Immature natural killer cell (primary cell): ENCODE data around the gene PTPN1. TPM values are rescaled to one million over a fixed set of nuclear protein-coding genes. Genes with fewer than 3 reads are reported as not detected.

ENCODE experiments used
- DNase-seq, 3 donors: peaks; one replicate each; pipeline ENCODE4 v3.0.0; 2022; ENCODE audit warnings: mixed read lengths in 1 of 3
- H3K27ac Mint-ChIP-seq, 6 donors: one replicate each; pipeline ENCODE4 v1.8.0; 2020; ENCODE audit warnings: mixed read lengths in 6 of 6, mild to moderate bottlenecking in 5 of 6, inconsistent platforms in 4 of 6, moderate library complexity in 3 of 6
- H3K27me3 Mint-ChIP-seq, 3 donors: one replicate each; pipeline ENCODE4 v1.8.0; 2020 to 2021; ENCODE audit warnings: low read depth in 3 of 3, mild to moderate bottlenecking in 3 of 3, mixed read lengths in 3 of 3, moderate library complexity in 3 of 3, inconsistent platforms in 1 of 3
- H3K36me3 Mint-ChIP-seq, 3 donors: one replicate each; pipeline ENCODE4 v1.8.0; 2020; ENCODE audit warnings: mixed read lengths in 3 of 3, inconsistent platforms in 2 of 3, mild to moderate bottlenecking in 2 of 3
- H3K4me1 Mint-ChIP-seq, 2 donors: one replicate each; pipeline ENCODE4 v1.8.0; 2020; ENCODE audit warnings: inconsistent platforms in 2 of 2, mild to moderate bottlenecking in 2 of 2, mixed read lengths in 2 of 2, moderate library complexity in 1 of 2
- H3K4me3 Mint-ChIP-seq, 5 donors: one replicate each; pipeline ENCODE4 v1.8.0; 2020; ENCODE audit warnings: mild to moderate bottlenecking in 5 of 5, mixed read lengths in 5 of 5, inconsistent platforms in 3 of 5, moderate library complexity in 3 of 5
- H3K9me3 Mint-ChIP-seq, 6 donors: one replicate each; pipeline ENCODE4 v1.8.0; 2020; ENCODE audit warnings: mild to moderate bottlenecking in 6 of 6, mixed read lengths in 6 of 6, inconsistent platforms in 4 of 6, moderate library complexity in 3 of 6
- polyA plus RNA-seq, 3 donors: library from polyadenylated mRNA; unstranded; fragments of 300-500 nt; fragmentation: Illumina TruSeq; gene quantifications; one replicate each; pipeline ENCODE4 v1.2.3, GENCODE V29; 2021

The PTPN1 gene
- polyA plus RNA-seq, 3 donors from 2014 or later = 18.4 to 38.3 (median 19.4) TPM

GRCh38 chr20:50587291-50587961, 77.2 kb downstream of the PTPN1 start:
- Mint-ChIP-seq H3K27me3 (peaks cover 3 to 6% (median 4%) of the 10 kb centered on the region in 3 donors), H3K36me3 (peaks cover 0 to 18% (median 5%) of the 10 kb centered on the region in 3 donors), H3K4me3 (no peak overlapping the region), H3K27ac (peak overlapping the region in 1 of 6 donors; percentile 39), H3K9me3 (no peaks in the 10 kb centered on the region), H3K4me1 (peaks cover 0 to 4% of the 10 kb centered on the region in 2 donors)
- DNase-seq = no peak

DNA sequence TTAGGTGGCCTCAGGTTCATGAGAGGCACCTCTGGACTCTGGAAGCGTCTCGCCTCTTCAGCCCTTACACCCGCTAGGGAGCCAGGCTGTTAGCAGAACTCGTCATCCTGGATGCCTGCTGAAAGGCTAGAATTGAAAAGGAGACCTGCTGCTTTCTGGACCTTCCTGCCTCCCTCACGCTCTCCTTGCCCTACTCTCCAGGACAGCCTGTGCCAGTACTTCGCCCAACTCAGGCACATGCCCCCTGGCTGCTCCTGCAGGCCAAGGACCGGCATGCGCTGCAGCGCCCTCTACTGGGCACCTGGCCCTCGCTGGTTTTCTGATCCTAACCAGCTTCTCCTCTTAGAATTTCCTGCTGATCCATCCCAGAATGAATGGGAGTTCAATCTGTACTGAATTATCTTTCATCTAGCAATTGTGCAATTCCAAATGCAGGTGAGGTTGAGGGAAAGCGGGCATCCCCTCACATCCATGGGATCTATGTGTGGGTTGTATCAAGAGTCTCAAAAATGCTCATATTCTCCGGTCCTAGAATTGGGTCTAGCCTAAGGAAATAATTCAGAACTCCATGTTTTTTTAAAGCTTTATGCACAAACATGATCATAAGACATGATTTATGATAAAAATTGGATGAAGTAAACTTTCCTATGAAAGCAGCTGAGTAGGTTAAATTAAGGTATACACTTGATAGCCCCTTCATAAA, 78.0 kb downstream of the PTPN1 start:
- Mint-ChIP-seq H3K36me3 (peaks cover 0 to 13% (median 5%) of the 10 kb centered on the region in 3 donors), H3K4me3 (no peak overlapping the region), H3K27me3 (peaks cover 3 to 6% (median 6%) of the 10 kb centered on the region in 3 donors), H3K27ac (peak overlapping the region in 2 of 6 donors; percentile 17 to 42), H3K9me3 (no peaks in the 10 kb centered on the region), H3K4me1 (peaks cover 0 to 4% of the 10 kb centered on the region in 2 donors)
- peak; percentile 51 to 60 (median 55) for DNase-seq

DNA sequence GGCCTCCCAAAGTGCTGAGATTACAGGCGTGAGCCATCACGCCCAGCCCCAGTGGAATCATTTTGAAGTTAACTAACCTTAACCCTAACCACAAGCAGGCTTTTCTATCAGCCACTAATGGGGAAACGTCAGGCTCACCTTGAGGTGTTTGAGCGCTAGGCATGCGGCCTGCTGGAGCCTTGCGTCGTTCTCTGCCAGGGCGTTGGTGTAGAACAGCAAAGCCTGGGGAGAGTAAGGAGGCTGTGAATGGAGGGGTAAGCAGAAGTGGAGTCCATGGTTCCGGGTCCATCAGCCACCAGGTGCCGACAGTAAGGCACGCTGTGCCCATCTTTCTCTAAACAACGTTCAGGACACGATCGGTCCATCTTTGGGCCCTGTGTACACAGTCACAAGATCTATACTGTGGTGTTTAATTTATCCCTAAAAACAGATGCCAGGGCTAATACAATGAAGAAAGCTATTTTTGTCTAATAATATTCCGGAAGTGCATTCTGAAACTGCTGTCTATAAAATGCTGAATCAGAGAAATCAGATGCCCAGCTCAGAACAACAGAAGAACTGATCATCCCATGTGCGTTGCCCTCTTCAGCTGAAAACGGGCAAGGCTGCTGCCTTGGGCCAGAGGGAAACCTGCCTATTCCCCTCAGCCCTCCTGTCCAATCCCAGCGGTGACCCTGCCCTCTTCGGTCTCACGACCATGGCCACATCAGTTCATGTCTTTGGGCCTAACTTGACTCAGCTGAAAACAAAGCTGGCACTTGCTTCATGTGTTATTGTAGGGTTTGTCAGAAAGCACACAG, 79.6 kb downstream of the PTPN1 start:
- H3K4me1 Mint-ChIP-seq = peaks cover 0 to 4% of the 10 kb centered on the region in 2 donors
- no peak overlapping the region for H3K4me3 Mint-ChIP-seq
- no peak for DNase-seq
- H3K9me3 Mint-ChIP-seq = no peaks in the 10 kb centered on the region
- peak overlapping the region in 1 of 6 donors; percentile 11 for H3K27ac Mint-ChIP-seq
- H3K27me3 Mint-ChIP-seq = peaks cover 3 to 6% (median 6%) of the 10 kb centered on the region in 3 donors
- peaks cover 0 to 9% (median 5%) of the 10 kb centered on the region in 3 donors for H3K36me3 Mint-ChIP-seq

- Mint-ChIP-seq H3K4me3 (no peak overlapping the region), H3K9me3 (no peaks in the 10 kb centered on the region)
Observed at GRCh38 chr20:50590348-50590664, 80.1 kb downstream of the PTPN1 start.

GRCh38 chr20:50591233-50591852, 81.2 kb downstream of the PTPN1 start:
- no peaks in the 10 kb centered on the region for H3K9me3 Mint-ChIP-seq
- peaks cover 7 to 15% (median 7%) of the 10 kb centered on the region in 3 donors for H3K27me3 Mint-ChIP-seq
- peaks cover 0 to 4% of the 10 kb centered on the region in 2 donors for H3K4me1 Mint-ChIP-seq
- no peak for DNase-seq
- peak overlapping the region in 2 of 6 donors; percentile 13 to 50 for H3K27ac Mint-ChIP-seq
- peaks cover 0 to 9% (median under 1%) of the 10 kb centered on the region in 3 donors for H3K36me3 Mint-ChIP-seq
- H3K4me3 Mint-ChIP-seq = no peak overlapping the region

More at GRCh38 chr20:50590348-50590664, 80.1 kb downstream of the PTPN1 start:
- peaks cover 0 to 4% of the 10 kb centered on the region in 2 donors for H3K4me1 Mint-ChIP-seq
- no peak overlapping the region for H3K27ac Mint-ChIP-seq
- DNase-seq = no peak
- H3K27me3 Mint-ChIP-seq = peaks cover 3 to 7% (median 6%) of the 10 kb centered on the region in 3 donors
- H3K36me3 Mint-ChIP-seq = peaks cover 0 to 9% (median 5%) of the 10 kb centered on the region in 3 donors

DNA sequence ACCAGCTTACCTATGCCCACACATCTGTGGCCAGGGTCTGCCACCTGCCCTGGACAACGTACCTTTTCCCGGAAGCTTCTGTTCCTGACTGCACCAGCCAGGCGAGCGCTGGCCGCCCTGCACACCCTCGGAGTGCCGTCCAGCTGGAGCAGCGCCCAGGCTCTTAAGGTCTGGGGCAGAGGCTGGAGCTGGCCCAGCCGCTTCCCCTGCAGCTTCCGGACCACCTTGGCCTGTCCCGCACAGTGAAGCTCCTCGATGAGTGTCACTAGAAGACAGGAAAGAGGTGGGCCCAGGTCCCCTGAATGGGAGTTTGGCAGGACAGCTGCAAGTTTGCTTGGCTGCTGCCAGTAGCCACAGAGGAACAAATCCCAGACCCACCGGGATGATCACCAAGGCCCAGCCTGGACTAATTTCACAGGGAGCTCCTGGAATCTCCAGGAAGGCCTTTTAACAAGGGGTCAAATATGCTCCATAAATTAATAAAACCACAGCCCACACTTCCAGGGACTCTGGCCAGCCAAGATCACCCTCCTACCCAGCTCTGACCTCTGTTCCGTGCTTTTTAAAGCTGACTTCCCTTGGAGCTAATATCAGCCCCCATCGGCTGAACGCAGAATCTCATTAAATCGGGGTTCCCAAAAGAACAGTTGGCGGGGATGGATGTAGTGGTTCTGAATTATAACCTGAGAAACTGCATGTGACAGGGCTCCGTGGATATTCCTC, 82.3 kb downstream of the PTPN1 start:
- H3K27me3 Mint-ChIP-seq = peaks cover 5 to 19% (median 7%) of the 10 kb centered on the region in 3 donors
- no peak overlapping the region for H3K27ac Mint-ChIP-seq
- DNase-seq = no peak
- H3K36me3 Mint-ChIP-seq = peaks cover 0 to 9% (median 0%) of the 10 kb centered on the region in 3 donors
- H3K4me3 Mint-ChIP-seq = no peak overlapping the region
- H3K4me1 Mint-ChIP-seq = peaks cover 0 to 4% of the 10 kb centered on the region in 2 donors
- no peaks in the 10 kb centered on the region for H3K9me3 Mint-ChIP-seq

DNA sequence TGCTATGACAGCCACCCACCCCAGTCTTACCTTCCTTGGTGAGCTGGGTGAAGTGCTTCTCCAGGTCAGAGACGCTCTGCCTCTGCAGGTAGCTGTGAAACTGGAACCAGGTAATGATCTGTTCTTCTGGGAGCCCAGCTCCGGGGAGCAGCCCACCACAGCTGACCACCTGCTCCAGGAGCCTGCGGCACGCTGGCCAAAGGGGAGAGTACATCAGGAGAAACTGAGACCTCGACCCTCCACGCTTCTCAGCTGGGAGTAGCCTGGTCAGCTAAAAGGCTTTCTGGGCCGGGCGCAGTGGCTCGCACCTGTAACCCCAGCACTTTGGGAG, 82.8 kb downstream of the PTPN1 start:
- Mint-ChIP-seq H3K27ac (no peak overlapping the region), H3K27me3 (peaks cover 5 to 19% (median 7%) of the 10 kb centered on the region in 3 donors), H3K4me1 (peaks cover 0 to 4% of the 10 kb centered on the region in 2 donors), H3K36me3 (peaks cover 0 to 8% (median 0%) of the 10 kb centered on the region in 3 donors), H3K9me3 (no peaks in the 10 kb centered on the region), H3K4me3 (no peak overlapping the region)
- no peak for DNase-seq

DNA sequence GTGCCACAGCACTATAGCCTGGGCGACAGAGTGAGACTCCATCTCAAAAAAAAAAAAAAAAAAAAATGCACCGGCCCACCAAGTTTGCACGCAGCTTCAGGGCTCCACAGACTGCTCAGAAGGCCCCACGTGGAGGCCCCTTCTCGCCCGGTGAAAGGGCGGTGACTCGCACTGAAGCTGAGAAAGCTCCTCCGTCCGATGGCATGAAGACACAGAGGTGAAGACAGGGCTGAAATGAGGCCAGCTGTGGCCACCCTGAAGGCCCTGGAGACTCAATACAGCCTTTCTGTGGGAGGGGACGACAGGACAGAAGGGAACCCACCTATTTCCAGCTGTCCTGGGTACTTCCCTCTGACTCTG, 84.0 kb downstream of the PTPN1 start:
- DNase-seq = no peak
- Mint-ChIP-seq H3K36me3 (peaks cover 0 to 3% (median 0%) of the 10 kb centered on the region in 3 donors), H3K27me3 (peaks cover 3 to 21% (median 5%) of the 10 kb centered on the region in 3 donors), H3K27ac (peak overlapping the region in 1 of 6 donors; percentile 14), H3K4me3 (no peak overlapping the region), H3K4me1 (no peaks in the 10 kb centered on the region), H3K9me3 (no peaks in the 10 kb centered on the region)

DNA sequence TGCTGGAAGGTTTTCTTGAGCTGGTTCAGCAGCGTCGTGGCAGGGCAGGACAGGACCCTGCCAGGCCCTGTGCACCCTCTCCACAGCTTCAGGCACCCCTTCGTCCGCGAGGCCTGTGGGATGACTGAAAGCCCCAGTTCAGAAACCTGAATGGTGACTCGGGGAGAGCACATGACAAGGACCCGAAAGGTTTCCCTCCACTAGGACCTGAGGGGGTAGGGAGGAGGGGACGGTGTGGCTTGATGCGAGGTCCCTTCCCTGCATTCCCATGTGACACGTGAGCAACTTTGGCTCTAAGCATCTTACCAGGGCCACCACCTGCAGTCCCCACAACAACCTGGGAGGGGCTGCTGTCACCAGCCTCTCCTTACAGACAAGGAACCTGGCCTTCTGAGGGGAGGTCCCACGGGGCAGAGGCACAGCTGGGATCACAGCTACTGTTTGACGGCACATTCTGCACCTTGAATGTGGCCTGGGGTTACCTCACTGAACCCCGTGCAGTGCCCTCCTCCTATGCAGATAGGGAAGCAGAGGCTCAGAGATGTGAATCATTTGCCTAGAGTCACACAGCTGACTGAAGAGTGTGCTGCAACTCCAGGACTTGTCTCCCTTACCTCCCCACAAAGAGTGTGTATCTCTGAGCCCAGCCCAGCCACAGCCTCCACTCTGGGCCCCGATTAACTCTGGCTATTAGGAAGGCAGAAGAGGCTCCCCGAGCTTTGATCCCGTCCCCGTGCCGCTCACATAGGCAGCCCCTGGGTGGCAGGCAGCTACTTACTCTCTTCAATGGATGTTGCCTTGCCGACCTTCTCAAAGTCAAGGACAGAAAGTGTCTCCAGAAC, 84.6 kb downstream of the PTPN1 start:
- no peak overlapping the region for H3K4me3 Mint-ChIP-seq
- no peaks in the 10 kb centered on the region for H3K4me1 Mint-ChIP-seq
- peaks cover 3 to 26% (median 5%) of the 10 kb centered on the region in 3 donors for H3K27me3 Mint-ChIP-seq
- no peak for DNase-seq
- H3K27ac Mint-ChIP-seq = no peak overlapping the region
- H3K9me3 Mint-ChIP-seq = no peaks in the 10 kb centered on the region
- H3K36me3 Mint-ChIP-seq = no peaks in the 10 kb centered on the region

DNA sequence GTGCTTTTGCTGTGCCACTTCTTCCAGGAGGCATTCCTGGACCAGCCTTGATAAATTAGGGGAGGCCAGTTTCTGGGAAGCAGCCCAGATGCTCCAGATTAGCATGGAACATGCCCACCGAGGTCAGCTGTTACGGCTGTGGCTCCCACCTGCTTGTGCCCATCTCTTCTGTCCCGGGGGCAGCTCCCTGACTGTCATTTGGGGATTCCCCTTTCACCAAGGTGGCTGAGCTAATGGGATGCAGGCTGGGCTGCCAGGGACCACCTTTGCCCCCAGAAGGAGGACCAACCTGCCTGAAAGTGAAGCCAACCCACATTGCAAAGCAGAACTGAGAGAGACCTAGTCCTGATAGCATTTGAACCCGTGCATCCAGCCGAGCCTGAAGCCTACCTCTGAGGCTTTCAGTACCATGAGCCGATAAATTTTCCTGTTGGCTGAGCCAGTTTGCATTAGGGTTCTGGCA, 85.3 kb downstream of the PTPN1 start:
- Mint-ChIP-seq H3K36me3 (no peaks in the 10 kb centered on the region), H3K27me3 (peaks cover 3 to 28% (median 5%) of the 10 kb centered on the region in 3 donors), H3K9me3 (no peaks in the 10 kb centered on the region), H3K4me3 (no peak overlapping the region), H3K4me1 (no peaks in the 10 kb centered on the region), H3K27ac (no peak overlapping the region)
- DNase-seq = no peak

DNA sequence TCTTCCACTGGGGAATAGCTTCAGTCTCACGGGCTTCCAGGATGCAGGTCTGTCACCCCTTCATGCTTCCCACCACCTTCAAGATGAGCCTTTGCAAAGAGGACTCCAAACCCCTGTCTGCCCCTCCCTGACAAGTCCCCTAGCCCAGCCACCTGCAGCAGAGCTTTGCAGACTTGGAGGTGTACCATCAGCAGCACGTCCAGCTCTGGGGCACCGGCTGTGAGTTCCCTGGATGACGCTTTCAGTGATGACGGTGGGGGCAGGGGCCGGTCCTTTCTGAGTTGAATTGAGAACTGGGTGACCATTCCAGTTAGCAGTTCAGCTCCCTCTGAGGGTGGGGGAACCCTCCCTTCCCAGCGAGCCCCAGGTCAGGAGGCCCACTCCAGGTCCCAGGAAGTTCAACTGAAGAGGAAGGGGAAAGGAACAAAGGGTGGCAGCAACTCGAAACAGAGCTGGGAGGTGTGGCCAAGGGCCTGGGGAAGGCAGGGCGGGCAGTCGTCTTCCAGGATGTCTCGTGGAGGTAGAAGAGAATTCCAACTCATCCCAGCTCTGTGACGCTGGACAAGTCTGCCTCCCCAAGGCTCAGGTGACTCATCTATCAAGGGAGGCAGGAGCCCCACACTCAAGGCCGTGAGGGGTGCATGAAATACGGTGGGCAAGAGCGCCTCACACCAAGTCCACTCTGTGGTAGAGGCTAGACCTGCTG, 86.0 kb downstream of the PTPN1 start:
- H3K27ac Mint-ChIP-seq = no peak overlapping the region

GRCh38 chr20:50596694-50597021, 86.5 kb downstream of the PTPN1 start:
- Mint-ChIP-seq H3K27me3 (peaks cover 2 to 36% (median 5%) of the 10 kb centered on the region in 3 donors), H3K4me3 (no peak overlapping the region), H3K27ac (no peak overlapping the region), H3K4me1 (no peaks in the 10 kb centered on the region), H3K36me3 (no peaks in the 10 kb centered on the region), H3K9me3 (no peaks in the 10 kb centered on the region)
- no peak for DNase-seq

More for the DNA sequence above, 86.0 kb downstream of the PTPN1 start:
- Mint-ChIP-seq H3K4me3 (no peak overlapping the region), H3K36me3 (no peaks in the 10 kb centered on the region), H3K9me3 (no peaks in the 10 kb centered on the region), H3K27me3 (peaks cover 2 to 35% (median 5%) of the 10 kb centered on the region in 3 donors), H3K4me1 (no peaks in the 10 kb centered on the region)
- no peak for DNase-seq
